HepG2 (cell line): ENCODE data around the gene CNTNAP1. TPM values are rescaled to one million over a fixed set of nuclear protein-coding genes. Genes with fewer than 3 reads are reported as not detected.

Experiments
- AGO2 ChIP-seq: fragments of 200-400 bp; formaldehyde crosslinking; optimal IDR thresholded peaks from 2 replicates; pipeline ENCODE3; 2017; ENCODE audit warnings: mild to moderate bottlenecking, low read depth, low read length, moderate library complexity
- GATA4 ChIP-seq: sonication (generic); IDR thresholded peaks from 2 replicates; pipeline ENCODE4 v1.6.1; 2016; ENCODE audit warnings: antibody characterized with exemption, low read depth, borderline replicate concordance
- GATAD1 ChIP-seq: IDR thresholded peaks from 2 replicates; pipeline ENCODE4 v1.6.1; 2016; ENCODE audit warnings: missing genetic modification reagents, missing compliant biosample characterization
- GZF1 ChIP-seq: sonication (generic); formaldehyde crosslinking; IDR thresholded peaks from 2 replicates; pipeline ENCODE4 v1.5.1; 2020; ENCODE audit warnings: mild to moderate bottlenecking, missing genetic modification reagents
- MXD4 ChIP-seq: IDR thresholded peaks from 2 replicates; pipeline ENCODE4 v1.6.1; 2016; ENCODE audit warnings: mild to moderate bottlenecking, missing biosample characterization, missing genetic modification reagents
- NFE2L1 ChIP-seq: sonication (generic); formaldehyde crosslinking; IDR thresholded peaks from 2 replicates; pipeline ENCODE4 v1.4.0; 2020; ENCODE audit warnings: missing genetic modification reagents, mild to moderate bottlenecking, borderline replicate concordance
- TMF1 ChIP-seq: sonication (generic); formaldehyde crosslinking; IDR thresholded peaks from 2 replicates; pipeline ENCODE4 v1.8.1; 2022; ENCODE audit warnings: low read depth, missing genetic modification reagents
- TSC22D2 ChIP-seq: sonication (generic); formaldehyde crosslinking; IDR thresholded peaks from 2 replicates; pipeline ENCODE4 v1.5.1; 2020; ENCODE audit warnings: missing genetic modification reagents, mild to moderate bottlenecking, borderline replicate concordance
- ZNF20 ChIP-seq: sonication (generic); formaldehyde crosslinking; IDR thresholded peaks from 2 replicates; pipeline ENCODE4 v1.4.0; 2020; ENCODE audit warnings: mild to moderate bottlenecking, moderate library complexity, missing genetic modification reagents
- ZNF337 ChIP-seq: sonication (generic); formaldehyde crosslinking; IDR thresholded peaks from 2 replicates; pipeline ENCODE4 v1.5.1; 2020; ENCODE audit warnings: missing genetic modification reagents, low read depth, mild to moderate bottlenecking, borderline replicate concordance
- ZNF33B ChIP-seq: sonication (generic); formaldehyde crosslinking; IDR thresholded peaks from 2 replicates; pipeline ENCODE4 v1.5.1; 2020; ENCODE audit warnings: mild to moderate bottlenecking, missing genetic modification reagents
- ZNF543 ChIP-seq: sonication (generic); formaldehyde crosslinking; IDR thresholded peaks from 2 replicates; pipeline ENCODE4 v1.4.0; 2020; ENCODE audit warnings: mild to moderate bottlenecking, missing genetic modification reagents
- ZNF547 ChIP-seq: sonication (generic); formaldehyde crosslinking; IDR thresholded peaks from 2 replicates; pipeline ENCODE4 v1.5.1; 2020; ENCODE audit warnings: mild to moderate bottlenecking, missing genetic modification reagents
- ZNF563 ChIP-seq: sonication (generic); formaldehyde crosslinking; IDR thresholded peaks from 2 replicates; pipeline ENCODE4 v1.8.0; 2022; ENCODE audit warnings: mild to moderate bottlenecking, moderate library complexity, missing genetic modification reagents
- ZNF891 ChIP-seq: sonication (generic); formaldehyde crosslinking; IDR thresholded peaks from 2 replicates; pipeline ENCODE4 v1.5.0; 2020; ENCODE audit warnings: mild to moderate bottlenecking, missing genetic modification reagents
- ZSCAN22 ChIP-seq: sonication (generic); formaldehyde crosslinking; IDR thresholded peaks from 2 replicates; pipeline ENCODE4 v1.4.0; 2020; ENCODE audit warnings: mild to moderate bottlenecking, missing genetic modification reagents
- polyA plus RNA-seq, 8 experiments: library from polyadenylated mRNA; depleted of rRNA in 3 of 8; stranded (reverse) in 7 of 8; unstranded in 1 of 8; fragments of >200 nt; fragmentation: Illumina TruSeq in 4 of 8; extraction: Trizol in 4 of 8; gene quantifications; 2 replicates each; pipeline versions ENCODE4 v1.2.1 to v1.2.3, GENCODE V29; 2011 to 2016; ENCODE audit warnings: low read depth in 4 of 8, missing spikeins in 1 of 8, mixed read lengths in 1 of 8; ENCODE audit not compliant: insufficient read depth in 1 of 8
- total RNA-seq, 5 experiments: library from RNA; depleted of rRNA; stranded (reverse); fragments of >200 nt; fragmentation: Illumina TruSeq; extraction: Trizol; gene quantifications; 2 replicates each; pipeline ENCODE4 v1.2.3, GENCODE V29; 2016; ENCODE audit warnings: low read depth in 1 of 5
- TF ChIP-seq, protein P1 (sequence below): sonication (generic); formaldehyde crosslinking; IDR thresholded peaks from 2 replicates; pipeline ENCODE4 v1.9.0; 2021; ENCODE audit warnings: missing genetic modification reagents, borderline replicate concordance
- TF ChIP-seq, protein P2 (sequence below): sonication (generic); formaldehyde crosslinking; IDR thresholded peaks from 2 replicates; pipeline ENCODE4 v1.5.1; 2020; ENCODE audit warnings: missing genetic modification reagents, mild to moderate bottlenecking, borderline replicate concordance
- TF ChIP-seq, protein P3 (sequence below): IDR thresholded peaks from 2 replicates; pipeline ENCODE4 v1.6.1; 2016; ENCODE audit warnings: mild to moderate bottlenecking
- TF ChIP-seq, protein P4 (sequence below): sonication (generic); formaldehyde crosslinking; IDR thresholded peaks from 2 replicates; pipeline ENCODE4 v1.5.0; 2020; ENCODE audit warnings: mild to moderate bottlenecking, missing genetic modification reagents, borderline replicate concordance

Gene CNTNAP1
- total and polyA plus RNA-seq, 2 of the 13 experiments (the other 11 are each of a cell fraction or from before 2014, with no cell fraction given): 4.5 to 7.7 TPM

DNA sequence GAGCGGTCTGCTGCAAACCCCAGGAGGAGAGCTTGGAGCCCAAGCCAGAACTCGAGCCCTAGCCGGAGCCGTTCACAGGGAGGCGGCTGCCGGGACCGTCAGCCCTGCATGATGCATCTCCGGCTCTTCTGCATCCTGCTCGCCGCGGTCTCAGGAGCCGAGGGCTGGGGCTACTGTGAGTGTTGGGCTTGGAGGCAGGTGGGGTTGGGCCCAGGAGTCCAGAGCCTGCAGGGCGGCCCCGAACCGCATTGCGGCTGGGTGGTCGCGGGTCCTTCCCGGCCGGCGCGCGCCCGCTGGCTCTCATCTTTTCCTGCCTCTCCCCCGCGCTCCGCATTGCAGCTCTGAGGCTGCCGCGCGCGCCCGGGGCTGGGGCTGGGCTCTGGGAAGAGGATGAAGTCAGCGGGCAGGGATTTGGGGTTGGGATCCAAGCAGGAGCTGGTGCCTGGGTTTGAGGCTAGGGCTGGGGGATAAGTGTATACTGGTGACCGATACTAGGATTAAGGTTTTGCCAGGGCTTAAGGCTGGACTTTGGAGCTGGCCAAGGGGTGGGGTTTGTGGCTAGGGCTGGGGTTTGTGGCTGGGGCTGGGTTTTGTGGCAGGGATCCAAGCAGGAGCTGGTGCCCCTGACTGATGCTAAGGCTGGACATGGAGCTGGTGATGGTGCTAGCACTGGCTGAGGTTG is 532 bp downstream of the CNTNAP1 start (continued):
- TF ChIP-seq ZNF547 (CRISPR knock-in tag): peak; percentile 52
- TF ChIP-seq MXD4 (CRISPR knock-in tag): peak; percentile 19; the same call in 1 of the 2 replicates
- peak; percentile 79 for TF ChIP-seq ZNF891
- TF ChIP-seq NFE2L1: 0 out of 2 replicates have a peak, but pooled peaks have one; percentile 21
- 0 out of 2 replicates have a peak, but pooled peaks have one; percentile 6 for TF ChIP-seq TSC22D2 (CRISPR knock-in tag)
- TF ChIP-seq GATA4: no peak
- 0 out of 2 replicates have a peak, but pooled peaks have one; percentile 26 for TF ChIP-seq ZNF337
- 0 out of 2 replicates have a peak, but pooled peaks have one; percentile 32 for TF ChIP-seq GZF1 (CRISPR knock-in tag)
- TF ChIP-seq ZNF543 (CRISPR knock-in tag): 0 out of 2 replicates have a peak, but pooled peaks have one; percentile 11
- TF ChIP-seq, protein P1, sequence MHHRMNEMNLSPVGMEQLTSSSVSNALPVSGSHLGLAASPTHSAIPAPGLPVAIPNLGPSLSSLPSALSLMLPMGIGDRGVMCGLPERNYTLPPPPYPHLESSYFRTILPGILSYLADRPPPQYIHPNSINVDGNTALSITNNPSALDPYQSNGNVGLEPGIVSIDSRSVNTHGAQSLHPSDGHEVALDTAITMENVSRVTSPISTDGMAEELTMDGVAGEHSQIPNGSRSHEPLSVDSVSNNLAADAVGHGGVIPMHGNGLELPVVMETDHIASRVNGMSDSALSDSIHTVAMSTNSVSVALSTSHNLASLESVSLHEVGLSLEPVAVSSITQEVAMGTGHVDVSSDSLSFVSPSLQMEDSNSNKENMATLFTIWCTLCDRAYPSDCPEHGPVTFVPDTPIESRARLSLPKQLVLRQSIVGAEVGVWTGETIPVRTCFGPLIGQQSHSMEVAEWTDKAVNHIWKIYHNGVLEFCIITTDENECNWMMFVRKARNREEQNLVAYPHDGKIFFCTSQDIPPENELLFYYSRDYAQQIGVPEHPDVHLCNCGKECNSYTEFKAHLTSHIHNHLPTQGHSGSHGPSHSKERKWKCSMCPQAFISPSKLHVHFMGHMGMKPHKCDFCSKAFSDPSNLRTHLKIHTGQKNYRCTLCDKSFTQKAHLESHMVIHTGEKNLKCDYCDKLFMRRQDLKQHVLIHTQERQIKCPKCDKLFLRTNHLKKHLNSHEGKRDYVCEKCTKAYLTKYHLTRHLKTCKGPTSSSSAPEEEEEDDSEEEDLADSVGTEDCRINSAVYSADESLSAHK (CRISPR knock-in tag): 0 out of 2 replicates have a peak, but pooled peaks have one; percentile 28
- TF ChIP-seq, protein P2, sequence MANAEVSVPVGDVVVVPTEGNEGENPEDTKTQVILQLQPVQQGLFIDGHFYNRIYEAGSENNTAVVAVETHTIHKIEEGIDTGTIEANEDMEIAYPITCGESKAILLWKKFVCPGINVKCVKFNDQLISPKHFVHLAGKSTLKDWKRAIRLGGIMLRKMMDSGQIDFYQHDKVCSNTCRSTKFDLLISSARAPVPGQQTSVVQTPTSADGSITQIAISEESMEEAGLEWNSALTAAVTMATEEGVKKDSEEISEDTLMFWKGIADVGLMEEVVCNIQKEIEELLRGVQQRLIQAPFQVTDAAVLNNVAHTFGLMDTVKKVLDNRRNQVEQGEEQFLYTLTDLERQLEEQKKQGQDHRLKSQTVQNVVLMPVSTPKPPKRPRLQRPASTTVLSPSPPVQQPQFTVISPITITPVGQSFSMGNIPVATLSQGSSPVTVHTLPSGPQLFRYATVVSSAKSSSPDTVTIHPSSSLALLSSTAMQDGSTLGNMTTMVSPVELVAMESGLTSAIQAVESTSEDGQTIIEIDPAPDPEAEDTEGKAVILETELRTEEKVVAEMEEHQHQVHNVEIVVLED (CRISPR knock-in tag): peak; percentile 38; the same call in 1 of the 2 replicates
- TF ChIP-seq ZSCAN22: no peak
- peak; percentile 68 for TF ChIP-seq AGO2
- peak; percentile 16; the same call in 1 of the 2 replicates for TF ChIP-seq TMF1 (CRISPR knock-in tag)
- TF ChIP-seq, protein P3, sequence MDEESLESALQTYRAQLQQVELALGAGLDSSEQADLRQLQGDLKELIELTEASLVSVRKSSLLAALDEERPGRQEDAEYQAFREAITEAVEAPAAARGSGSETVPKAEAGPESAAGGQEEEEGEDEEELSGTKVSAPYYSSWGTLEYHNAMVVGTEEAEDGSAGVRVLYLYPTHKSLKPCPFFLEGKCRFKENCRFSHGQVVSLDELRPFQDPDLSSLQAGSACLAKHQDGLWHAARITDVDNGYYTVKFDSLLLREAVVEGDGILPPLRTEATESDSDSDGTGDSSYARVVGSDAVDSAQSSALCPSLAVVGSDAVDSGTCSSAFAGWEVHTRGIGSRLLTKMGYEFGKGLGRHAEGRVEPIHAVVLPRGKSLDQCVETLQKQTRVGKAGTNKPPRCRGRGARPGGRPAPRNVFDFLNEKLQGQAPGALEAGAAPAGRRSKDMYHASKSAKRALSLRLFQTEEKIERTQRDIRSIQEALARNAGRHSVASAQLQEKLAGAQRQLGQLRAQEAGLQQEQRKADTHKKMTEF: peak; percentile 30; the same call in 1 of the 2 replicates
- TF ChIP-seq, protein P4, sequence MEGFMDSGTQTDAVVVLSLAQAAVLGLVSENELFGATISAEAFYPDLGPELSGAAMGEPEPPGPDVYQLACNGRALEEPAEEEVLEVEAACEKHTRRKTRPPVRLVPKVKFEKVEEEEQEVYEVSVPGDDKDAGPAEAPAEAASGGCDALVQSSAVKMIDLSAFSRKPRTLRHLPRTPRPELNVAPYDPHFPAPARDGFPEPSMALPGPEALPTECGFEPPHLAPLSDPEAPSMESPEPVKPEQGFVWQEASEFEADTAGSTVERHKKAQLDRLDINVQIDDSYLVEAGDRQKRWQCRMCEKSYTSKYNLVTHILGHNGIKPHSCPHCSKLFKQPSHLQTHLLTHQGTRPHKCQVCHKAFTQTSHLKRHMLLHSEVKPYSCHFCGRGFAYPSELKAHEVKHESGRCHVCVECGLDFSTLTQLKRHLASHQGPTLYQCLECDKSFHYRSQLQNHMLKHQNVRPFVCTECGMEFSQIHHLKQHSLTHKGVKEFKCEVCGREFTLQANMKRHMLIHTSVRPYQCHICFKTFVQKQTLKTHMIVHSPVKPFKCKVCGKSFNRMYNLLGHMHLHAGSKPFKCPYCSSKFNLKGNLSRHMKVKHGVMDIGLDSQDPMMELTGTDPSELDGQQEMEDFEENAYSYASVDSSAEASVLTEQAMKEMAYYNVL (CRISPR knock-in tag): peak; percentile 69; the same call in 1 of the 2 replicates
- TF ChIP-seq ZNF20 (CRISPR knock-in tag): 0 out of 2 replicates have a peak, but pooled peaks have one; percentile 59
- 0 out of 2 replicates have a peak, but pooled peaks have one; percentile 55 for TF ChIP-seq ZNF33B
- peak; percentile 87 for TF ChIP-seq ZNF563 (CRISPR knock-in tag)
- 0 out of 2 replicates have a peak, but pooled peaks have one; percentile 14 for TF ChIP-seq GATAD1 (CRISPR knock-in tag)
